Adrenal gland (tissue), 12 donors: ENCODE results near the gene ALPK1. TPM values are rescaled to one million over a fixed set of nuclear protein-coding genes. Genes with fewer than 3 reads are reported as not detected.
"Not testable (repeated sequence)": the region's sequence is repeated elsewhere in the genome, so short reads cannot be mapped to it uniquely, and the experiment has no call there.

Experiments used
- DNase-seq, 7 donors: peaks; one replicate each; pipeline ENCODE4 v3.0.0-alpha.2; 2019 to 2020
- H3K27ac ChIP-seq, 5 donors: fragments of 200-600 bp; sonication (generic) in 4 of 5; 1 replicate in 3 of 5; 2 replicates in 2 of 5; pipeline versions ENCODE4 v1.5.1 to v1.8.0; 2016 to 2020; ENCODE audit warnings: mild to moderate bottlenecking in 1 of 5
- H3K27me3 ChIP-seq: fragments of 200-600 bp; 2 replicates; pipeline ENCODE4 v1.8.0; 2021
- H3K36me3 ChIP-seq, 2 donors: fragments of 200-600 bp; replicated peaks in 1 of 2; 1 replicate in 1 of 2; 2 replicates in 1 of 2; pipeline versions ENCODE4 v1.5.1 to v1.8.0; 2018 to 2022
- H3K4me1 ChIP-seq, 2 donors: fragments of 200-600 bp; replicated peaks in 1 of 2; 1 replicate in 1 of 2; 2 replicates in 1 of 2; pipeline versions ENCODE4 v1.5.1 to v1.8.0; 2018 to 2021
- H3K4me3 ChIP-seq, 4 donors: fragments of 200-600 bp; sonication (generic) in 3 of 4; one replicate each; pipeline ENCODE4 v1.5.1; 2016 to 2018
- H3K9me3 ChIP-seq, 3 donors: fragments of 200-600 bp; sonication (generic) in 1 of 3; replicated peaks in 1 of 3; 1 replicate in 2 of 3; 2 replicates in 1 of 3; pipeline versions ENCODE4 v1.5.1 to v1.8.0; 2016 to 2021
- POLR2A ChIP-seq, 2 donors: fragments of 450-650 bp; IDR thresholded peaks; one replicate each; pipeline ENCODE4 v1.6.1; 2017; ENCODE audit warnings: antibody characterized with exemption in 2 of 2, mild to moderate bottlenecking in 2 of 2, moderate library complexity in 1 of 2
- WGBS, 4 donors: extraction: QIAGEN DNeasy Blood & Tissue Kit in 2 of 4; methylation state at CpG; one replicate each; pipeline versions ENCODE4 v1.1.5 to v1.1.7; 2013 to 2017; 5-methylcytosine and 5-hydroxymethylcytosine counted together
- intact Hi-C, 2 donors: fragments of 100-400 bp; cut with DNase I; formaldehyde crosslinking; loops; one replicate each; pipeline versions ENCODE4 v1.14.1 to v1.15.0; 2022 to 2023
- polyA plus RNA-seq, 3 donors: library from polyadenylated mRNA; stranded (reverse); fragments of 200-250 nt in 2 of 3; fragments of 350-450 nt in 1 of 3; fragmentation: Illumina TruSeq in 1 of 3; extraction: RNeasy Lipid Tissue Mini Kit (QIAGEN cat#74804) in 1 of 3; gene quantifications; one replicate each; pipeline ENCODE4 v1.2.3, GENCODE V29; 2013 to 2014
- total RNA-seq, 9 donors: library from RNA; depleted of rRNA in 4 of 9; stranded (reverse); fragments of >200 nt in 4 of 9; fragments of 120-200 nt in 1 of 9; fragmentation: NEBNext Ultra II Directional in 1 of 9; extraction: Animal tissue kit (Norgen Biotek cat#: 25700) in 1 of 9; gene quantifications; one replicate each; pipeline versions ENCODE4 v1.1.0 to v1.2.4, GENCODE V29; 2013 to 2023
- TF ChIP-seq, protein P1 (sequence below), 6 experiments: fragments of 450-650 bp in 4 of 6; fragments of 200-600 bp in 2 of 6; sonication (generic) in 1 of 6; IDR thresholded peaks; 1 replicate in 5 of 6; 2 replicates in 1 of 6; pipeline versions ENCODE4 v1.5.1 to v1.8.0; 2016 to 2021; ENCODE audit warnings: antibody characterized with exemption in 6 of 6, mild to moderate bottlenecking in 2 of 6, moderate library complexity in 1 of 6
- donor health status: healthy with polysubstance abuse.
- donor health status: Bipolar disorder and iron deficiency.
- donor health status: DM: yes; HTN: yes; CAD: no.
- donor health status: DM: no; HTN: no; CAD: no.
- donor health status: DM: no; HTN: no; CAD: no.
- donor health status: DM: yes; HTN: yes; CAD: no.

ALPK1 gene
- total and polyA plus RNA-seq, 12 donors, result 6.0 to 50.4 (median 14.4) TPM

DNA sequence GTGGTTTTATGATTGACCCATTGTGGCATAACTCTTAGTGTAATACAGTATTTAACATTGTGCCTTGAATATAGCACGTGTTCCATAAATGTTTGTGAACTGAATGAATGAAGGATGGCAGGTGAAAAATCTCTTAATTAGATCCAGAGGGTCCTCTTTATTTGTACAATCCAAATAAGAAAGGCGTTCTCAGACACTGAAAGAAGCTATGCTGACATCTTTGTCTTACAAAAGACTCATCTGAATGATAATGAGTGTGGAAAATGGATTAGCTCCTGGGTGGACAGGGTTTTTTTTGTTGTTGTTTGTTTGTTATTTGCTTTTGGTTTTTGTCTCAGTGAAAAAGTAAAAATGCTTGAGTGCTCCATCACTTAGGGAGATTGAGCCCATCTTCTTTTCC is 156.2 kb downstream of the ALPK1 start:
- H3K27ac ChIP-seq, result no peak overlapping the region
- no peaks in the 10 kb centered on the region for H3K9me3 ChIP-seq
- no peaks in the 10 kb centered on the region for H3K27me3 ChIP-seq
- intact Hi-C loops, result no loop called here
- TF ChIP-seq, protein P1, sequence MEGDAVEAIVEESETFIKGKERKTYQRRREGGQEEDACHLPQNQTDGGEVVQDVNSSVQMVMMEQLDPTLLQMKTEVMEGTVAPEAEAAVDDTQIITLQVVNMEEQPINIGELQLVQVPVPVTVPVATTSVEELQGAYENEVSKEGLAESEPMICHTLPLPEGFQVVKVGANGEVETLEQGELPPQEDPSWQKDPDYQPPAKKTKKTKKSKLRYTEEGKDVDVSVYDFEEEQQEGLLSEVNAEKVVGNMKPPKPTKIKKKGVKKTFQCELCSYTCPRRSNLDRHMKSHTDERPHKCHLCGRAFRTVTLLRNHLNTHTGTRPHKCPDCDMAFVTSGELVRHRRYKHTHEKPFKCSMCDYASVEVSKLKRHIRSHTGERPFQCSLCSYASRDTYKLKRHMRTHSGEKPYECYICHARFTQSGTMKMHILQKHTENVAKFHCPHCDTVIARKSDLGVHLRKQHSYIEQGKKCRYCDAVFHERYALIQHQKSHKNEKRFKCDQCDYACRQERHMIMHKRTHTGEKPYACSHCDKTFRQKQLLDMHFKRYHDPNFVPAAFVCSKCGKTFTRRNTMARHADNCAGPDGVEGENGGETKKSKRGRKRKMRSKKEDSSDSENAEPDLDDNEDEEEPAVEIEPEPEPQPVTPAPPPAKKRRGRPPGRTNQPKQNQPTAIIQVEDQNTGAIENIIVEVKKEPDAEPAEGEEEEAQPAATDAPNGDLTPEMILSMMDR (IDR thresholded peaks at IDR 0.05), result no peak
- TF ChIP-seq POLR2A (IDR thresholded peaks at IDR 0.05), result no peak
- H3K36me3 ChIP-seq, result no peaks in the 10 kb centered on the region
- H3K4me1 ChIP-seq, result no peaks in the 10 kb centered on the region
- WGBS, 4 donors, result 49 to 70% (median 59%) methylated on average over 2 of the region's 2 CpGs
- H3K4me3 ChIP-seq, result no peak overlapping the region
- DNase-seq, result no peak

GRCh38 chr4:112472318-112472717 is 175.1 kb downstream of the ALPK1 start:
- no peak for DNase-seq
- H3K4me3 ChIP-seq, result no peak overlapping the region
- H3K27ac ChIP-seq, result no peak overlapping the region
- TF ChIP-seq, protein P1 (IDR thresholded peaks at IDR 0.05), result no peak
- TF ChIP-seq POLR2A (IDR thresholded peaks at IDR 0.05), result no peak
- H3K36me3 ChIP-seq, result no peaks in the 10 kb centered on the region
- no peaks in the 10 kb centered on the region for H3K9me3 ChIP-seq
- no peaks in the 10 kb centered on the region for H3K4me1 ChIP-seq
- intact Hi-C loops, result no loop called here
- H3K27me3 ChIP-seq, result no peaks in the 10 kb centered on the region

DNA sequence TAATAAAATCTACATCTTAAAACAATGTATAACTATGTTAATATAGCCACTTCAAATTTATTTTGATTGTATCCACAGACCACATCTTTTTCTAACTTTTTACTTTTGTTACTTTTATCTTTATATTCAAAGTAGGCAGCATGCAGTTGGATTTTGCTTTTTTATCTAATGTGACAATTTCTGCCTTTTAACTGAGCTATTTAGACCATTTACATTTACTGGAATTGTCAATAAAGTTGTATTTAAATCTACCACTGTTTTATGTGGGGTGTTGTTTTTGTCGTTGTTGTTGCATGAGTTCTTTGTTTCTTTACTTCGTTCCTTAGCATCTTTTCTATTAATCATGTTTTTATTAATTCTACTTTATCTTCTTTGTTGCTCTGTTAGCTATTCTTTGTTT is 176.8 kb downstream of the ALPK1 start:
- intact Hi-C loops, result no loop called here
- no peaks in the 10 kb centered on the region for H3K4me1 ChIP-seq
- no peak for TF ChIP-seq POLR2A (IDR thresholded peaks at IDR 0.05)
- TF ChIP-seq, protein P1 (IDR thresholded peaks at IDR 0.05), result no peak
- H3K27ac ChIP-seq, result no peak overlapping the region
- 86 to 91% (median 91%) methylated on average over 2 of the region's 2 CpGs for WGBS, 4 donors
- DNase-seq, result no peak
- H3K4me3 ChIP-seq, result no peak overlapping the region
- no peaks in the 10 kb centered on the region for H3K36me3 ChIP-seq
- no peaks in the 10 kb centered on the region for H3K9me3 ChIP-seq
- H3K27me3 ChIP-seq, result no peaks in the 10 kb centered on the region

GRCh38 chr4:112485930-112486329 is 188.8 kb downstream of the ALPK1 start:
- H3K27ac ChIP-seq, result no peak overlapping the region

DNA sequence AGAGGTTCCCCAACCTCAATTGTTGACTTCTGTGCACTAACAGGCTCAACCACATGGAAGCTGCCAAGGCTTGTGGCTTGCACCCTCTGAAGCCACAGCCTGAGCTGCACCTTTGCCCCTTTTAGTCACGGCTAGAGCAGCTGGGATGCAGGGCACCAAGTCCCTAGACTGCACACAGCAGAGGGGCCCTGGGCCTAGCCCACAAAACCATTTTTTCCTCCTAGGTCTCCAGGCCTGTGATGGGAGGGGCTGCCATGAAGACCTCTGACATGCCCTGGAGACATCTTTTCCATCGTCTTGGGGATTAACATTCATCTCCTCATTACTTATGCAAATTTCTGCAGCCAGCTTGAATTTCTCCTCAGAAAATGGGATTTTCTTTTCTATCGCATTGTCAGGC is 193.6 kb downstream of the ALPK1 start:
- WGBS, 4 donors, result 72 to 89% (median 78%) methylated on average over 2 to 3 of the region's 3 CpGs
- not testable (repeated sequence) for DNase-seq

More at GRCh38 chr4:112485930-112486329, 188.8 kb downstream of the ALPK1 start:
- intact Hi-C loops, result no loop called here
- 61 to 85% (median 71%) methylated on average over 5 of the region's 5 CpGs for WGBS, 4 donors
- H3K27me3 ChIP-seq, result no peaks in the 10 kb centered on the region
- no peak for DNase-seq
- no peaks in the 10 kb centered on the region for H3K4me1 ChIP-seq
- no peaks in the 10 kb centered on the region for H3K36me3 ChIP-seq
- TF ChIP-seq, protein P1 (IDR thresholded peaks at IDR 0.05), result no peak
- TF ChIP-seq POLR2A (IDR thresholded peaks at IDR 0.05), result no peak
- no peak overlapping the region for H3K4me3 ChIP-seq
- peaks cover 0 to 7% (median 0%) of the 10 kb centered on the region in 3 donors for H3K9me3 ChIP-seq

More for the DNA sequence above, 193.6 kb downstream of the ALPK1 start:
- H3K27me3 ChIP-seq, intact Hi-C loops, H3K36me3 ChIP-seq, H3K4me1 ChIP-seq, H3K4me3 ChIP-seq, H3K9me3 ChIP-seq, H3K27ac ChIP-seq: not testable (repeated sequence)
